ENCODE measurements around the gene DCTN5.
"Not testable (repeated sequence)": the region's sequence is repeated elsewhere in the genome, so short reads cannot be mapped to it uniquely, and the experiment has no call there.

Gene DCTN5

GRCh38 chr16:23640931-23641765, at the start of gene DCTN5, which contains the start of gene PALB2:
TSS of gene DCTN5 (plus strand) at chr16:23641466. CDS start at chr16:23641543, 77 bp downstream.
TSS of gene PALB2 (minus strand) at chr16:23641310. CDS start at chr16:23641157, 153 bp downstream.
- DNase-seq (ENCODE audit: low read depth) = peak; percentile 70

- no peak for DNase-seq (ENCODE audit: low read depth)
Observed at GRCh38 chr16:23594186-23594585, 47.1 kb upstream of the DCTN5 start.

- DNase-seq (ENCODE audit: low read depth) = no peak
Observed at GRCh38 chr16:23595246-23595950, 45.9 kb upstream of the DCTN5 start.

GRCh38 chr16:23595951-23596720, 45.1 kb upstream of the DCTN5 start, which contains the start of gene NDUFAB1:
TSS of gene NDUFAB1 (minus strand) at chr16:23596316. CDS start at chr16:23596290, 26 bp downstream.
- peak; percentile 30 for DNase-seq (ENCODE audit: low read depth)

GRCh38 chr16:23597003-23597756, 44.1 kb upstream of the DCTN5 start:
- no peak for DNase-seq (ENCODE audit: low read depth)

GRCh38 chr16:23607726-23608125, 33.5 kb upstream of the DCTN5 start:
- DNase-seq (ENCODE audit: low read depth) = no peak

GRCh38 chr16:23608194-23608593, 33.1 kb upstream of the DCTN5 start:
- DNase-seq (ENCODE audit: low read depth) = peak; percentile 41

GRCh38 chr16:23609929-23610328, 31.3 kb upstream of the DCTN5 start:
- DNase-seq (ENCODE audit: low read depth) = no peak

GRCh38 chr16:23610905-23611304, 30.4 kb upstream of the DCTN5 start:
- DNase-seq (ENCODE audit: low read depth) = not testable (repeated sequence)

- no peak for DNase-seq (ENCODE audit: low read depth)
Observed at GRCh38 chr16:23611936-23612335, 29.3 kb upstream of the DCTN5 start.

- DNase-seq (ENCODE audit: low read depth) = no peak
Observed at GRCh38 chr16:23615805-23616204, 25.5 kb upstream of the DCTN5 start.

GRCh38 chr16:23624092-23624491, 17.2 kb upstream of the DCTN5 start:
- no peak for DNase-seq (ENCODE audit: low read depth)

- DNase-seq (ENCODE audit: low read depth) = no peak
Observed at GRCh38 chr16:23629516-23629915, 11.8 kb upstream of the DCTN5 start.

GRCh38 chr16:23631874-23632273, 9.4 kb upstream of the DCTN5 start:
- not testable (repeated sequence) for DNase-seq (ENCODE audit: low read depth)

- DNase-seq (ENCODE audit: low read depth) = no peak
Observed at GRCh38 chr16:23634461-23635036, 6.7 kb upstream of the DCTN5 start.

- no peak for DNase-seq (ENCODE audit: low read depth)
Observed at GRCh38 chr16:23635958-23636357, 5.3 kb upstream of the DCTN5 start.

GRCh38 chr16:23640615-23640930, 693 bp upstream of the DCTN5 start:
- DNase-seq (ENCODE audit: low read depth) = no peak

GRCh38 chr16:23642246-23642774, 1.0 kb downstream of the DCTN5 start:
- no peak for DNase-seq (ENCODE audit: low read depth)

GRCh38 chr16:23650674-23651416, 9.6 kb downstream of the DCTN5 start:
- no peak for DNase-seq (ENCODE audit: low read depth)

- DNase-seq (ENCODE audit: low read depth) = no peak
Observed at GRCh38 chr16:23651943-23652468, 10.7 kb downstream of the DCTN5 start.
